T47D (cell line): ENCODE data around the gene EPHA2.
A peak's percentile ranks its signal among the peaks of the same experiment; 100 is the strongest.

Experiments
- DNase-seq, 2 experiments: peaks; one replicate each; pipeline versions ENCODE4 v3.0.0 to v3.0.0-alpha.2; 2011 to 2012; ENCODE audit warnings: low read depth in 1 of 2, low spot score in 1 of 2
- JUND ChIP-seq: IDR thresholded peaks from 2 replicates; pipeline ENCODE4 v1.6.1; 2012; ENCODE audit warnings: low read depth
- in situ Hi-C: cut with HindIII; loops from 2 replicates; pipeline ENCODE4 v1.10.0; 2016; ENCODE audit warnings: low sequenced_read_pairs, low pct_unique_long_range_greater_than_20kb

Gene EPHA2

GRCh38 chr1:16091296-16091695 lies 64.6 kb downstream of the EPHA2 start:
- peak in 1 of 2 experiments; percentile 45 for DNase-seq
- in situ Hi-C loops, result no loop called here
- no peak for TF ChIP-seq JUND

- no peak for DNase-seq
- no peak for TF ChIP-seq JUND
- in situ Hi-C loops, result no loop called here
Measured at GRCh38 chr1:16090076-16090826, 65.6 kb downstream of the EPHA2 start.

GRCh38 chr1:16088996-16089395 lies 66.9 kb downstream of the EPHA2 start:
- in situ Hi-C loops, result no loop called here
- no peak for TF ChIP-seq JUND
- no peak for DNase-seq

GRCh38 chr1:16088351-16088911 lies 67.4 kb downstream of the EPHA2 start:
- no peak for DNase-seq
- in situ Hi-C loops, result no loop called here
- TF ChIP-seq JUND, result no peak

- no peak for DNase-seq
- in situ Hi-C loops, result no loop called here
- TF ChIP-seq JUND, result no peak
Measured at GRCh38 chr1:16087733-16088132, 68.1 kb downstream of the EPHA2 start.

GRCh38 chr1:16085522-16085921 lies 70.3 kb downstream of the EPHA2 start:
- in situ Hi-C loops, result no loop called here
- no peak for TF ChIP-seq JUND
- no peak for DNase-seq

GRCh38 chr1:16083486-16083885 lies 72.4 kb downstream of the EPHA2 start:
- no peak for DNase-seq
- no peak for TF ChIP-seq JUND
- in situ Hi-C loops, result no loop called here

GRCh38 chr1:16082283-16083038 lies 73.4 kb downstream of the EPHA2 start:
- TF ChIP-seq JUND, result no peak
- DNase-seq, result peak; percentile 56 to 67
- in situ Hi-C loops, result no loop called here

GRCh38 chr1:16081636-16082035 lies 74.2 kb downstream of the EPHA2 start:
- no peak for DNase-seq
- TF ChIP-seq JUND, result no peak
- in situ Hi-C loops, result no loop called here

GRCh38 chr1:16080422-16081150 lies 75.3 kb downstream of the EPHA2 start:
- no peak for DNase-seq
- no peak for TF ChIP-seq JUND
- in situ Hi-C loops, result no loop called here

GRCh38 chr1:16078925-16079656 lies 76.8 kb downstream of the EPHA2 start:
- in situ Hi-C loops, result no loop called here
- no peak for TF ChIP-seq JUND
- peak; percentile 41 to 68 for DNase-seq
